ENCODE data around the gene ATXN10.

Gene ATXN10, protein sequence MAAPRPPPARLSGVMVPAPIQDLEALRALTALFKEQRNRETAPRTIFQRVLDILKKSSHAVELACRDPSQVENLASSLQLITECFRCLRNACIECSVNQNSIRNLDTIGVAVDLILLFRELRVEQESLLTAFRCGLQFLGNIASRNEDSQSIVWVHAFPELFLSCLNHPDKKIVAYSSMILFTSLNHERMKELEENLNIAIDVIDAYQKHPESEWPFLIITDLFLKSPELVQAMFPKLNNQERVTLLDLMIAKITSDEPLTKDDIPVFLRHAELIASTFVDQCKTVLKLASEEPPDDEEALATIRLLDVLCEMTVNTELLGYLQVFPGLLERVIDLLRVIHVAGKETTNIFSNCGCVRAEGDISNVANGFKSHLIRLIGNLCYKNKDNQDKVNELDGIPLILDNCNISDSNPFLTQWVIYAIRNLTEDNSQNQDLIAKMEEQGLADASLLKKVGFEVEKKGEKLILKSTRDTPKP

DNA sequence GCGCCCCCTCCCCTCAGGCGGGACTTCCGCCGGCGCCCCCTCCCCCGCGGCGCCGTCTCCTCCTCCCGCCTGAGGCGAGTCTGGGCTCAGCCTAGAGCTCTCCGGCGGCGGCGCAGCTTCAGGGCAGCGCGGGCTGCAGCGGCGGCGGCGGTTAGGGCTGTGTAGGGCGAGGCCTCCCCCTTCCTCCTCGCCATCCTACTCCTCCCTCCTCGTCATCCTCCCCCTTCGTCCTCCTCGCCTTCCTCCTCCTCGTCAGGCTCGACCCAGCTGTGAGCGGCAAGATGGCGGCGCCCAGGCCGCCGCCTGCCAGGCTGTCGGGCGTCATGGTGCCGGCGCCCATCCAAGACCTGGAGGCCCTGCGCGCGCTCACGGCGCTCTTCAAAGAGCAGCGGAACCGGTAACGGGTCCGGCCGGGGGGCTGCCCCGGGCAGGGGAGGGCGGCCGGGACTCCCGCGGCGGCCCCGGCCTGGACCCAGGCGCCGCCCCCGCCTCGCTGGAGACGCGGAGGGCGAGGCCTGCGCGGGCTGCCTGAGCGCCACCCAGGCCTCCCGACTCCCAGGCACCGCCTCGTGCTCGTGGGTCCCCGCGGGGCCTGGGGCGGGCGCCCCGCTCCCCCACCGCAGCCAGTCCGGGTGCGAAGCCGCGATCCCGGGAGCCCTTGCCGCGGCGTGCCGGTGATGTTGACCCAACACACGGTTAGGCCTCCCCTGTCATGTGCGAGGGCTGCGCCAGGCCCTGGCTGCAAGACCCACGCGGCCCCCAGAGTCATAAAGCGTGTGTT lies at the start of gene ATXN10:
TSS of gene ATXN10 (plus strand) at position 52 of the 781 bp plus-strand sequence. CDS start at position 282, 230 bp downstream.
- DNase-seq, result peak; percentile 69

DNA sequence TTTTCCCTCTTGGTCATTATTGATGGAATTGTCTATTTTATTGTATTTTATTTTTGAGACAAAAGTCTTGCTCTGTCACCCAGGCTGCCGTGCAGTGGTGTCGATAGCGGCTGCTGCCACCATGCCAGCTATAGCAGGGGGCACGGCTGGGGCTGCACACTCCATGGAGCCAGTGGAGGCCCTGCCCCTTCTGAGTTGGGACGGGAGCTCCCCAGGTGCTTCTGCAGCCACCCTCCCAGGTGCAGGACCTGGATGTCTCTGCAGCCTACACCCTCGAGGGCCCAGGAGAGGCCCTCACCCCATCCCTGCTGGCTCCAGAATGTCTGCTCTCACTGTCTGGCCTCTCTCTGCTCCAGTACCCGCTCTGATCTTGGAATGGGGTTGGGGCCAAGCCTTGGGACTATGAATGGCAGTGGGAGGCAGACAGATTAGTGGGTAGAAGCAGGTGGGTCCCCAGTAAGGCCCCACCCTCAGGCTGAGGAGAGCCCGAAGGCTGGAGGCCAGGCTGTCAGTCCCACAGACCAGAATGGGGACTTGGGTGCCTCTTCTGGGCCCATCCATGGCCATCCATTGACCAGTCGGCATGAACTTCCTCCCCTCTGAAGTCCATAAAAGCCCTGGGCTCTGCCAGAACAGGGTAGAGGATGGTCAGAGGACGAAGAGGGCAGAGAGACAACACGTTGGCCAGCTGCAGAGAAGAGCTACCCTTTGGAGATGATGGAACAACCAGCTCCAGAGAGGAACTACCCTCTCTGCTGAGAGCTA lies 49.6 kb upstream of the ATXN10 start:
- DNase-seq, result no peak

DNA sequence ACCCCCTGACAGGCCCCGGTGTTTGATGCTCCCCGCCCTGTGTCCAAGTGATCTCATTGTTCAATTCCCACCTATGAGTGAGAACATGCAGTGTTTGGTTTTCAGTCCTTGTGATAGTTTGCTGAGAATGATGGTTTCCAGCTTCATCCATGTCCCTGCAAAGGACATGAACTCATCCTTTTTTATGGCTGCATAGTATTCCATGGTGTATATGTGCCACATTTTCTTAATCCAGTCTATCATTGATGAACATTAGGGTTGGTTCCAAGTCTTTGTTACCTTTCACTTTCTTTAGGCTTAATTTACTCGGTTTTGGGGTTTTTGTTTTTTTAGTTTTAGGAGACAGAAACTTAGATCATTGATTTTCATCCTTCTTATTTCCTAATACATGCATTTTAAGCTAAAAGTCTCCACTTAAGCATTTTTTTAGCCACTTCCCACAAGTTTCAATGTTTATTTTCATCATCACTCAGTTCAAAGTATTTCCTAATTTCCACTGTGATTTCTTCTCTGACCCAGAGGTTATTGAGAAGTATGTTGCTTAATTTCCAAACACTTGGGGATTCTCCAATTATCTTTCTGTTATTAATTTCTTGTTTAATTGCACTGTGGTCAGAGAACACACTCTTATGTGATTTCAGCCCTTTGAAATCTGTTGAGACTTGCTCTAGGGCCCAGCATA lies 48.0 kb upstream of the ATXN10 start:
- peak; percentile 83 for DNase-seq

DNA sequence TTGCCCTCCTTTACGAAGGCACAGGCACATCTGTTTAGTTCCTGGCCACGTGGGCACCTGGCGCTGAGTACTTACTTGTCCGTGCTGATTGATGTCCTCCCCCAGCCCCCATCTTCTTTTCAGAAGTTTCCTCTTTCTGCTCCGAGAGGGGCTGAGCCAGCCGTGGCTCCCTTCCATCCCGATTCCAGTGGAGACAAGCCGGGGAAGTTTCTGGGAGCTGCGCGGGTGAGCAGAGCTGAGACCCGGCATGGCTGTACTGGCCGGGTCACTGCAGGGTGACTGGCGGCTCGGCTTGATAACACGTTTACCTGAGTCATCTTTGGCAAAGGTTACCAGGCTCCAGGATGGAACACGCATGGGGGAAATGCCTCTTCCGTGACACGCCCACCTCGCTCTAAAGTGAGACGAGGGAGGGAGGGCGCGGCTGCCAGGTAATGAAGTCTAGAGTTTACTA lies 45.4 kb upstream of the ATXN10 start:
- DNase-seq, result no peak

DNA sequence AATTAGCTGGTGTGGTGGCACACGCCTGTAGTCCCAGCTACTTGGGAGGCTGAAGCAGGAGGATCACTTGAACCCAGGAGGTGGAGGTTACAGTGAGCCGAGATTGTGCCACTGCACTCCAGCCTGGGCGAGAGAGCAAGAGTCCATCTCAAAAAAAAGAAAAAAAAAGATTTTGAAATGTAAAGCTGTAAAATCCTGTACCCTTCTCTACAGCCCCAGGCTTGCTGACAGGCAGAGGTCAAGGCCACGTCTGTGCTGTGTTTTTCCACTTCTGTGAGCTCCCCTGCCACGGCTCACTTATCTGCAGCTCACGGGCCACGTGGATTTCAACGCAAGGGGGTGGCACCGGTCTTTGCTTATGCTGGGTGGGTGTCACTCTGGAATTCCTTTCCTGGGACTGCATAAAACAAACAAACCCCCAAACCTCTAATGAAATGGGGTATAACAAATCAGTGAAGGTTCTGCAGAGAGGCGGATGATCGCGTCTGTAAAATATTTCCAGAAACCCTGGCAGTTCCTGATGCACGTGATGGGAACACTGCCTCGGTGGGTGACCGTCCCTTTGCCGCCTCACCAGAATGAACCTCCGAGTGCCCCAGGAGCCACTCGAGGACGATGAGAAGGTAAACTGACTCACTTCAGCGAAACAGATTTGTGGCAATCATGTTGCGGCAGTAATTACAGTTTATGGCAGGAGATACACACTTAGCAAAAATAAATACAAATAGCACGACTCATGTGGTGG lies 44.0 kb upstream of the ATXN10 start:
- DNase-seq, result no peak

DNA sequence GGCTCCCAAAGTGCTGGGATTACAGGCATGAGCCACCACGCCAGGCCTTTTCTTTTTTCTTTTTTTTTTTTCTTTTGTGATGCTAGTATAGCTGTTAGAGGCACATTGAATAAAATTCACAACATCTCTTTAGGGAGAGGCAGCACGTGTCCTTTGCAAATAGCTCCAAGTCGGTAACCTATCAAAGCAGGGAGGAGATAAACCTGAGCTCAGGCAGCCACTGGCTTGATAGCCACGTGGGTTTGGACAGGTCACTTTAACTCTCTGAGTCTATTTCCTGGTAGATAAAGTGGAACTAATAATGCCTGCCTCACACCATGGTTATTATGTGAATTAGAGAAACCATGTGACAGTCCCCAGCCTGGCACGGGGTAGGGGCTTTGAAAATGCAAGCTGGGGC lies 43.1 kb upstream of the ATXN10 start:
- DNase-seq, result no peak

DNA sequence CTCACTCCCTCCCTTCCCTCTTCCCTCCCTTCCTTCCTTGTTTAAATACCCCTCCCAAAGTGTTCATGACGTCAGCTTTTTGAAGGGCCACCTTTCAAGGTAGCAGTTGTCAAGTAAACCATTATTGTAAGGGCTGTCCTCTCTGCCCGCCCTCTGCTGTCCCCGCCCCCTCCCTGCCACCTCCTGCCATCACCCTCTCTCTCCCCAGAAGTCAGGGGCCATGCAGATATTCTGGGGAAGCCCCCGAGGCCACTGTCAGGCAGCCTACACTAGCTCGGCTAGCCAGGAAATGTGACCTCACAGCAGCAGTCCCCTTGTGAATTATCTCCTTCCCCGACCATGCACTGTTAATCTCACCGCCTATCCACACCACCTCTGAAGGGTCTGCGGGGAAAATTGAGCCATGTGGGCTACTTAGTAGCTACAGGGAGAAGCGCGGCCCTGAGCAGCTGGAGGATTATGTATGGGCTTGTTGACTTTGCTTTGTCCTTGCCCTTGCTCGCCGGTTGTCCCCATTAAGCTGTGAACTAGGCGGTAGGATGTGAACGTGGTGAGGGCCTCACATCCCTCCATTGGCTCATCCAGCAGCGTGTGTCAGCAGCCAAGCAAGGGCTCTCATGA lies 42.1 kb upstream of the ATXN10 start:
- no peak for DNase-seq

DNA sequence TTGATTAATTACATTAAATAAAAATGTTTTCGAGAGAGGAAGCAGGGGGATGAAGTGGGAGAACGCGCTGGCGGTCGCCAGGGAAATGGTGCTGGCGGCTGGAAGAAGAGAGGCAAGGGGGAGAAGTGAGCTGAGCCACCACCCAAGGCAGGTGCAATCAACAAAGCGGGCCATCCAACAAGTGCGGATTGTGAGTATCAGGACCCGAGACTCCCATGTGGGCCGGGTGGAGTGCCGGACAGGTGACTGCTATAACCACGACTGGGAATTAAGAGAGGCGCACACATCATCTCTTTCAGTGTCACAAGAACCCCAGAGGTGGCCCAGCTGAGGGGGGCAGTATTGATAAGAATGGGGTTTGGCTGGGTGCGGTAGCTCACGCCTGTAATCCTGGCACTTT lies 41.2 kb upstream of the ATXN10 start:
- DNase-seq, result no peak

DNA sequence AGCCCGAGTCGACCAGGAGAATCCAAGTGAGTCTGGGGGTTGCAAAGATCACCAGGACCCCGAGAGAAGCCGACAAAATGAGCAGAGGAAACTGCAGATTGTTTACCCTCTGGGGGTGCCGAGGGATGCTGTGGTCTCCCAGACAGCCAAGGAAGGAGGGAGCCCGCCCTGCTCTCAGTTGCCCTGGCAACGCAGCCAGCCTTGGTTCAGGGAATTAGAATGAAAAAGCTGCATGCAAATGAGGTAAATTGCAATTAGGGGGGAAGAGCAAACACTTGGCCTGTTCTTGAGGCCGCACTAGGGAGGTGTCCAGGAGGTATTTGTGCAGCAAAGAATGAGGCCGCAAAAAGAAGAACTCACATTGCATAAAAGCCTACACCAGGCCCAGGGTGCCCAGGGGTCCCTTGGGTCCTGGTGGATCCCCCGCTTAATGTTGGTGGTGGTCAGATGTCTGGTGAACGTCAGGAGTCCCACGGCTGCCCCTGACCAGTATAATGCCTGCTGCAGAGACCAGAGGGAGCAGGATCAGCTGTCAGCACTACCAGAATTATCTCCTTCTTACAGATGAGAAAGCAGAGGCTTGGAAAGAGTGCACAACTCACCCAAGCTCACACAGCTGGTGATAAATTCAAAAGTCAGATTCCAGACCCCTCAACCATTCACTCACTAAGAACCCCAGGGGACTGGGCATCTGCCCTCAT lies 40.3 kb upstream of the ATXN10 start:
- no peak for DNase-seq

DNA sequence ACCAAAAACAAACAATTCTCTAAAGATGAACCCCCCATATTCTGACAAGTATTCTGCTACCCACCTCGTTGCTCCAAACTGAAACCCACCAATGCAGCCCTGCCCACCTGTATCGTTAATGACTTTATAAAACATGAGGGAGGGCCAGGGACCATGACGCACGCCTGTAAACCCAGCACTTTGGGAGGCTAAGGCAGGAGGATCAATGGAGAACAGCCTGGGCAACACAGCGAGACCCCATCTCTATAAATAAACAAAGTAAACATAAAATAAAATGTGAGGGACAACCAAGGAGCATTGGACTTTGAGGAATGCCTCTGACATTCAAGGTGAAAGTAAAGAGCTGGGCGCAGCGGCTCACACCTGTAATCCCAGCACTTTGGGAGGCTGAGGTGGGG lies 39.8 kb upstream of the ATXN10 start:
- DNase-seq, result no peak

DNA sequence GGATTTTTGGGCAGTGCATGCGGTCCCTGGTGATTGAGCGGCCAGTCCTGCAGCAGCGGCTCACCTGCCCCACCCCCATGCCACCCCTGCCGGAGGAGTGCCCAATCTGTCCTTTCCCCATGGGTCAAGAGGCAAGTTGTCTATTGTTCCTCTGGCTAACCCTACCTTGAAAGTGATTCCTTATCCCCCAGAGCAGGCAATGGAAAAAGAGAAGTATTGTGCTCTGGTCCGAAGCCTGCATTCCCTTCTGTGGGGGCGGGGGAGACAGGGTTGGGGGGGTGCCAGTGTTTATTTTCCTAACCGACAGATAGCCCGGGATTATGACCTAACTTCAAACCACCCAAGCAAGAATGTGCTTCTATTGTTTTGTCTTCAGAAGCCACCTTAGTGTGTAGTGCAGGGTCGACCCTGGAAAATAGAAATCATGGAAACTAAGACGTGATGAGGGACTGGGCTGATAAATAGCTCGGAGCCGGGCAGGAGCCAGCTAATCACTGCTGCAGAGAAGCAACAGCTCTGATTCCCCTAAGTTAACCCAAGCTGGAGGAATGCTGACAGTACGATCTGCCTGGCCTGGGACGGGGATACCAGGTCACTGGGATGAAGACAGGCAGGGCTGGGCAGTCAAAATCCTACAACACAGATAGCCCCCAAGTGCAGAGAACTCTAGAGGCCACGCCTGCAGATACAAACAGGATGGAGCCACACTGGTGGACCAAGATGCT lies 38.7 kb upstream of the ATXN10 start:
- no peak for DNase-seq

DNA sequence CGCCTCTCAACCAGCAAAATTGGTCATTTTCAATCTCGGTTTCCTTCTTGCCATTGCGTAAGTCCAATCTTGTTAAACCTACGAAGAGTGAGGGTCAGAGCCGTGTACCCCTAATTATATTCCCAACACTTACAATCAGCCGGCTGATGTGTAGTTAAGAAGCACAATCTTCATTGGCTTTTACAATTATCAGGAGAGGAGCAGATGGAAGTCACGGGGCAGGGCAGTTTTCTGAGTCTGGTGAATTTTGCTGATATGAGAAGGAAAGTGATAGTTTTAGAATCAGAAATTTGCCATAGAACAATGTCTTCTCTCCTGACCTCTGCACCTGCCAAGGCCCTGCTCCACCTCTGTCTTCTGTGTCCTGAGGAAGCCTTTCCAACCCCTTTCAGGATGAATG lies 35.0 kb upstream of the ATXN10 start:
- no peak for DNase-seq

DNA sequence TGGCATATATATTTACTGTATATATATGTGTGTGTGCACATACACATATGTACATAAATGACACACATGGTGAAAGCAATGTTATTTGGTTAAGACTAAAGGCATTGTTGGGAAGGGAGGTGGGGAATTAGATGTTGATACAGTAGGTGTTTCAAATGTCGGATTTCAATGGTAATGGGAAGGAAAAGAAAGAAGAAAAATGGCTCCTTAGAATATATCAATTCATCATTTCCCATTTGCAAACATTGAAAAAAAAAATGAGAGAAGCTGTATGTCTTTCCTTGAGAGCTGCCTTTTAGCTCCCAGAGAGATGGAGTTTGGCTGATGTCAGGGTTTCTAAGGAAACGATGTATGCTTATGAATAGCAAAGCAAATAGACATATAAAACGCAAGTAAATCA lies 33.4 kb upstream of the ATXN10 start:
- no peak for DNase-seq

DNA sequence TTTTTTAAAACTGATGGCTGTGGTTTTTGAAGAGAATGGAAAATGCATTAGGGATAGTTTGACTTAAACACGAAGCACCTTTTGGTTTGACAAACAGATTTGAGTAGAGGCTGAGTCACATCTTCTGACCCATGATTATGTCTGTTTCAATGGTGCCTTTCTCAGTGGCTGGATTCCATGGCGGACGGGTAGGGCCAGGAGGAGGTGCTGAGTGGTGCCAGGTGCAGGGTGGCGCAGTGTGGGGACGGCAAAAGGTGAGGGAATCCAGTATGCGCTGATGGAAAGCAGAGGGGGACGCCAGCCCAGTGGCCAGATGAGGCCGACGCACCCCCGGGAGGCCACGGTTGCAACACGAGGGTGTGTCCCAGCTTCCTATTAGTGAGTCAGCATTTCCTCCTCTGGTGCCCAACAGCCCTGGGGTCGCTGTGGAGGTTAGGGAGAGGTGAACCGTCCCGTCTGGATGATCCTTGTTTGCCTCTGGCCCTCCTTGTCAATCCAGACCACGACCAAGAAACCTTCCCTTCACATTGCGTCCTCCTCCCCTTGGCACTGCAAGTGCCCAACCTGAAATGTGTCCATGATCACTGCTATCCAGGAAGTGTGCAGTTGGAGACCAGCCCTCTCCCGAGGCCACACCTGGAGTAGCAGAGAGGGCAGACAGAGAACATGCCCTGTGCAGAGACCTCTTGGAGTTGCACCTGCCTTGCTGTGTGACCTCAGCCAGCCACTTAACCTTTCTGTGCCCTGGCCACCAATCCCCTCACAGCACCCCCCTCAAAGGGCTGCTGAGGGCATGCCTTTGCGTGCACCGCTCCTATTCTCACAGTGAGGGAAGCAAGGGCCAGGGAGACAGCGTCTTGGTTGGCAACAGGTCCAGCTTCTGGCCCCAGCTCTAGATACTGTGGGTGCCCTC lies 32.5 kb upstream of the ATXN10 start:
- DNase-seq, result peak; percentile 58

DNA sequence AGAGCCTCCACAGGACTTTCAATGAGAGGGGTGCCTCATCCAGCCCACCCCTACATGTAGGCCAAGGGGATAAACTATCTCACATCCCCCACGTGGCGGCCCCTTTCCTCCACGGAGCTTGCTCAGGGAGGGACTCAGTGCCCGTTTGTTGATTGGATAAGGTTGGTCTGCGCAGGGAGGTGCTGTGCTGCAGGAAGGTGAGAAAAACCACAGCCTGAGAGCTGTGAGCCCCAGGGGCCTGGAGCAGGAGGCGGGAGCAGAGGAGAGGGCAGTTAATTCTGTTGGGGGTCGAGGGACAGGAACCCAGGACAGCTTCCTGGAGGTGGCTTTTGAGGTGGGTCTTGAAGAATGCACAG lies 31.9 kb upstream of the ATXN10 start:
- no peak for DNase-seq

DNA sequence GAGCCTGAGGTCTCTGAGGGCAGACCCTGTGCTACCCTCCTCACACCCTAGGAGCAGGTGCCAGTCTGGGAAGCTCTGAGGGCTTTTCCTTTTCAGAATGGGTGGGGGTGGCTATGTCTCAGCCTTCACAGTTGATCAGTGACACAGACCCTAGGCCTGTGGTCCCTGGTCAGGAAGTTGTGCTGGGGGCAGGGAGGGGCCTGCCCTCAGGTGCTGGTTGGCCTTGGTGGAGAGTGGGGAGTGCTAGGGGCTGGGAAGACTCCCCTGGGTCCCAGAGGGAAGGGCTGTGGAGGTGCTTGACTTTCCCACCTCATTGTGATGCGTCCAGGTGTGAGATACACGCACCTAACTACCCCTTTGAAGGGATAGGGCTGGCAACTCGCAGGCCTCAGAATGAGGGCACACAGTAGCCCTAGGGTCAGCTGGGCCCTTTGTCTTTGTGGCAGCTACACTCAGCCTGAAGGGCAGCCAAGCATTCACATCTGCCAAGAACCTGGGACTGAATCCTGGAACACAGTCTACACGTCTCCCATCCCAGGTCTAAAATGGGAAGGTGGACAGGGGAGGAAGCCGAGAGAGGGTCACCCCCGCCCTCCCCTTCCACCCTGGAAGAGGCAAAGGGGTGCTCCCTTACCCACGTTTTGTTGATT lies 31.2 kb upstream of the ATXN10 start:
- DNase-seq, result no peak

DNA sequence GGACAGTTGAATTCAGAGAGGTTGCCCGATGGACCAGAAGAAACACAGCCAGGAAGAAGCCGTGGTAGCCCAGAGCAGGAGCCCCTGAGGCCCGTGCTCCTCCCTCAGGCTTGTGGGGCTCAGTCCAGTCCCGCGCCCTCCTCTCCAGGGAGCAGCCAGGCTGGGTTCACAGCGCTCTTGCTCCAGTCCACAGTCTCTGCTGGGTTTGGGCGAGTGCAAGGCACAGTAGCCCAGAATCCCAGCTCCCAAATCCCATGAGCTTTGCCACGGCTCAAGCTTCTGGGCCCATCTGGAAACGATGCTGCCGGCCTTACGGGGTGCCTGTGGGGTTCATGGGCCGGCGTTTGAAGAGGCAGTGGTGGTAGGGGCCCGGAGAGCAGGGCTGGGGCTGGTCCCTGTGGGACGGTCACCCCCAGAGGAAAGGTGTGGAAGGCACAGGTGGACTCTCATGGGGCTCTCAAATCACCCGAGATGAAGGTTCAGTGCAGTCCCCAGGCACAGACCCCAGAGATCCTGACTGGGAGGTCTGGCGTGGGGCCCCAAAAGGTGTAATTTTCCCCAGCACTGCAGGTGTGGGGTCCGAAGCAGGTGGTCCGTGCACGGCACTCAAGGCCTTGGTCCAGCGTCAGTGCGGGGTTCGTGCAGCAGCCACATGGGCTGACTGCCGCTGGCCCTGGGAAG lies 30.6 kb upstream of the ATXN10 start:
- DNase-seq, result no peak

DNA sequence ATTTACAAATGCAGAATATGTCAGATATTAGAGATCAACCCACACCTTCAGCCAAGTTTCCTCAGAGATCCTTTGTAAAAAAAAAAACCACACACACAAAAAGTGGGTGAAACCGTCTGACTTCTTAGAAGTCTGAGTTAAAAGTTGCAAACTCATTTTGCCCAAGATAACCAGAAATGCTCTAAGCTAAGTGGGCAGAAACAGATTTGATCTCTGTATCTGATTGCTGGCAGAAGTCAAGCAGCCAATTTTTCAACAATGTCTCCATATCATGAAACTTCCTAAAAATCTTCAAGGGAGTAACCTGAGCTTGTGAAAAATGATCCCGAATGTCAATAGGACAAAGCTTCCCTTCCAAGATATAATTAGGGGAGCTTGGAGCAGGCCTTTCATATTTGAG lies 28.6 kb upstream of the ATXN10 start:
- no peak for DNase-seq
